Measurements from ENCODE around the gene ZPLD1.

ZPLD1 gene

GRCh38 chr3:102471001-102471400, 36.2 kb downstream of the ZPLD1 start:
- DNase-seq = no peak

- no peak for DNase-seq
These were observed 36.7 kb downstream of the ZPLD1 start for GRCh38 chr3:102471491-102471890.

- no peak for DNase-seq
These were observed 38.8 kb downstream of the ZPLD1 start for GRCh38 chr3:102473648-102474047.

- DNase-seq = no peak
These were observed 39.4 kb downstream of the ZPLD1 start for GRCh38 chr3:102474207-102474606.

- DNase-seq = no peak
These were observed 41.4 kb downstream of the ZPLD1 start for GRCh38 chr3:102476198-102476597.

- DNase-seq = no peak
These were observed 43.3 kb downstream of the ZPLD1 start for GRCh38 chr3:102478160-102478559.

- no peak for DNase-seq
These were observed 45.3 kb downstream of the ZPLD1 start for GRCh38 chr3:102480139-102480538.

GRCh38 chr3:102481050-102481449, 46.2 kb downstream of the ZPLD1 start:
- no peak for DNase-seq

GRCh38 chr3:102483556-102483955, 48.7 kb downstream of the ZPLD1 start:
- no peak for DNase-seq

- DNase-seq = no peak
These were observed 49.5 kb downstream of the ZPLD1 start for GRCh38 chr3:102484363-102484762.

- no peak for DNase-seq
These were observed 50.9 kb downstream of the ZPLD1 start for GRCh38 chr3:102485701-102486100.

GRCh38 chr3:102488331-102488730, 53.5 kb downstream of the ZPLD1 start:
- no peak for DNase-seq

GRCh38 chr3:102492300-102492699, 57.5 kb downstream of the ZPLD1 start:
- no peak for DNase-seq

- DNase-seq = no peak
These were observed 62.8 kb downstream of the ZPLD1 start for GRCh38 chr3:102497571-102497970.

- DNase-seq = no peak
These were observed 70.7 kb downstream of the ZPLD1 start for GRCh38 chr3:102505542-102505941.

- DNase-seq = no peak
These were observed 75.8 kb downstream of the ZPLD1 start for GRCh38 chr3:102510663-102511062.

- no peak for DNase-seq
These were observed 76.4 kb downstream of the ZPLD1 start for GRCh38 chr3:102511168-102511567.

GRCh38 chr3:102511639-102512038, 76.8 kb downstream of the ZPLD1 start:
- no peak for DNase-seq

GRCh38 chr3:102512734-102513504, 78.1 kb downstream of the ZPLD1 start:
- DNase-seq = no peak

GRCh38 chr3:102514241-102514640, 79.4 kb downstream of the ZPLD1 start:
- no peak for DNase-seq

- DNase-seq = no peak
These were observed 86.4 kb downstream of the ZPLD1 start for GRCh38 chr3:102521246-102521645.

- no peak for DNase-seq
These were observed 90.8 kb downstream of the ZPLD1 start for GRCh38 chr3:102525624-102526023.

- no peak for DNase-seq
These were observed 92.0 kb downstream of the ZPLD1 start for GRCh38 chr3:102526865-102527264.

GRCh38 chr3:102528727-102529126, 93.9 kb downstream of the ZPLD1 start:
- no peak for DNase-seq

Data from CD4-positive, alpha-beta T cell treated with Interleukin-21 for 1 hour (primary cell).